Measurements from ENCODE around the gene BCOR.

BCOR gene

GRCh38 chrX:40081679-40082068 lies 16.1 kb downstream of the BCOR start:
- in situ Hi-C loops (cut with HindIII; ENCODE audit: low sequenced_read_pairs) = no loop called here
- no peak for DNase-seq (ENCODE audit: low read depth)
- H3K4me3 ChIP-seq (ENCODE audit: low read depth, low read length) = no peak overlapping the region
- TF ChIP-seq CTCF (IDR thresholded peaks at IDR 0.05; ENCODE audit: low read depth, low read length, missing control alignments) = no peak

- no peak for DNase-seq (ENCODE audit: low read depth)
- in situ Hi-C loops (cut with HindIII; ENCODE audit: low sequenced_read_pairs) = no loop called here
- no peak overlapping the region for H3K4me3 ChIP-seq (ENCODE audit: low read depth, low read length)
- no peak for TF ChIP-seq CTCF (IDR thresholded peaks at IDR 0.05; ENCODE audit: low read depth, low read length, missing control alignments)
Observed at GRCh38 chrX:40080894-40081678, 16.7 kb downstream of the BCOR start.

- in situ Hi-C loops (cut with HindIII; ENCODE audit: low sequenced_read_pairs) = no loop called here
- DNase-seq (ENCODE audit: low read depth) = no peak
- H3K4me3 ChIP-seq (ENCODE audit: low read depth, low read length) = no peak overlapping the region
- TF ChIP-seq CTCF (IDR thresholded peaks at IDR 0.05; ENCODE audit: low read depth, low read length, missing control alignments) = no peak
Observed at GRCh38 chrX:40079572-40079971, 18.2 kb downstream of the BCOR start.

- no peak for DNase-seq (ENCODE audit: low read depth)
- no peak for TF ChIP-seq CTCF (IDR thresholded peaks at IDR 0.05; ENCODE audit: low read depth, low read length, missing control alignments)
- in situ Hi-C loops (cut with HindIII; ENCODE audit: low sequenced_read_pairs) = no loop called here
Observed at GRCh38 chrX:40078489-40079227, 19.1 kb downstream of the BCOR start.

GRCh38 chrX:40077906-40078305 lies 19.9 kb downstream of the BCOR start:
- no peak overlapping the region for H3K4me3 ChIP-seq (ENCODE audit: low read depth, low read length)
- no peak for DNase-seq (ENCODE audit: low read depth)
- no peak for TF ChIP-seq CTCF (IDR thresholded peaks at IDR 0.05; ENCODE audit: low read depth, low read length, missing control alignments)
- in situ Hi-C loops (cut with HindIII; ENCODE audit: low sequenced_read_pairs) = no loop called here

More at GRCh38 chrX:40078489-40079227, 19.1 kb downstream of the BCOR start:
- H3K4me3 ChIP-seq (ENCODE audit: low read depth, low read length) = no peak overlapping the region

GRCh38 chrX:40076750-40077575 lies 20.8 kb downstream of the BCOR start:
- in situ Hi-C loops (cut with HindIII; ENCODE audit: low sequenced_read_pairs) = no loop called here
- DNase-seq (ENCODE audit: low read depth) = no peak
- no peak for TF ChIP-seq CTCF (IDR thresholded peaks at IDR 0.05; ENCODE audit: low read depth, low read length, missing control alignments)
- no peak overlapping the region for H3K4me3 ChIP-seq (ENCODE audit: low read depth, low read length)
